ENCODE data around the gene S100A5.

S100A5 gene

GRCh38 chr1:153494976-153495535 lies 45.7 kb downstream of the S100A5 start (continued):
- TF ChIP-seq ZNF629 (tag by site-specific recombination; IDR thresholded peaks at IDR 0.05) (0 out of 2 replicates have a peak, but pooled peaks have one; percentile 23), ZNF223 (tag by site-specific recombination; IDR thresholded peaks at IDR 0.05) (no peak), MYNN (tag by site-specific recombination; IDR thresholded peaks at IDR 0.05; ENCODE audit: borderline replicate concordance) (peak; percentile 86), INSM2 (tag by site-specific recombination; IDR thresholded peaks at IDR 0.05) (0 out of 2 replicates have a peak, but pooled peaks have one; percentile 17), KLF8 (tag by site-specific recombination; IDR thresholded peaks at IDR 0.05) (0 out of 2 replicates have a peak, but pooled peaks have one; percentile 42), ZNF391 (tag by site-specific recombination; IDR thresholded peaks at IDR 0.05; ENCODE audit: borderline replicate concordance, low read depth) (no peak), ZNF701 (tag by site-specific recombination; IDR thresholded peaks at IDR 0.05) (no peak), ZBTB21 (tag by site-specific recombination; IDR thresholded peaks at IDR 0.05) (no peak), HIC1 (tag by site-specific recombination; IDR thresholded peaks at IDR 0.05) (no peak), ZNF791 (tag by site-specific recombination; IDR thresholded peaks at IDR 0.05) (0 out of 2 replicates have a peak, but pooled peaks have one; percentile 25), ZSCAN16 (tag by site-specific recombination; IDR thresholded peaks at IDR 0.05) (no peak), ZNF350 (tag by site-specific recombination; IDR thresholded peaks at IDR 0.05) (no peak), CTCF (tag by site-specific recombination; IDR thresholded peaks at IDR 0.05) (peak; percentile 92), KLF9 (tag by site-specific recombination; IDR thresholded peaks at IDR 0.05; ENCODE audit: low read depth) (peak; percentile 69), MZF1 (tag by site-specific recombination; IDR thresholded peaks at IDR 0.05; ENCODE audit: borderline replicate concordance) (no peak), ZNF692 (tag by site-specific recombination; IDR thresholded peaks at IDR 0.05) (peak; percentile 40; the same call in 1 of the 2 replicates), ZNF76 (tag by site-specific recombination; IDR thresholded peaks at IDR 0.05; ENCODE audit: borderline replicate concordance, low read depth) (no peak), ZNF354C (tag by site-specific recombination; IDR thresholded peaks at IDR 0.05; ENCODE audit: borderline replicate concordance, low read depth) (no peak), ZSCAN5A (tag by site-specific recombination; IDR thresholded peaks at IDR 0.05) (no peak), ZFP69B (tag by site-specific recombination; IDR thresholded peaks at IDR 0.05) (0 out of 2 replicates have a peak, but pooled peaks have one; percentile 16), ZFHX2 (tag by site-specific recombination; conservative IDR thresholded peaks at IDR 0.05) (0 out of 2 replicates have a peak, but pooled peaks have one; percentile 4), ZNF514 (tag by site-specific recombination; IDR thresholded peaks at IDR 0.05) (no peak)
